MCF 10A (cell line): ENCODE data around the gene MBD1. TPM values are rescaled to one million over a fixed set of nuclear protein-coding genes. Genes with fewer than 3 reads are reported as not detected.

Experiments used
- BruUV-seq: library from RNA; stranded (reverse); fragments of 400-500 nt; replicated peaks from 2 replicates; lab custom pipeline; 2021; lab: Mats Ljungman, UMichigan
- CTCF ChIA-PET: fragments of 300-600 bp; sonication (Branson Sonifier 250); formaldehyde crosslinking; extraction: SDS; loops from one replicate; lab custom pipeline; 2021; ENCODE audit warnings: antibody characterized with exemption, inconsistent platforms; lab: Yijun Ruan, JAX
- POLR2A ChIA-PET: fragments of 300-600, 350-650 bp; sonication (Branson Sonifier 250); formaldehyde crosslinking; extraction: SDS; loops from one replicate; lab custom pipeline; 2020; ENCODE audit warnings: antibody characterized with exemption, inconsistent platforms; lab: Yijun Ruan, JAX
- DNase-seq: peaks from one replicate; pipeline ENCODE4 v3.0.0-alpha.2; 2018; ENCODE audit not compliant: unreplicated experiment
- H3K27ac Mint-ChIP-seq: one replicate; pipeline ENCODE4 v1.8.0; 2022; ENCODE audit warnings: mild to moderate bottlenecking, low read depth, mixed read lengths; ENCODE audit not compliant: unreplicated experiment
- H3K27me3 Mint-ChIP-seq: one replicate; pipeline ENCODE4 v1.8.0; 2022; ENCODE audit warnings: mixed read lengths; ENCODE audit not compliant: insufficient read depth, unreplicated experiment
- H3K36me3 Mint-ChIP-seq: one replicate; pipeline ENCODE4 v1.8.0; 2022; ENCODE audit warnings: mild to moderate bottlenecking, moderate library complexity, mixed read lengths; ENCODE audit not compliant: insufficient read depth, unreplicated experiment
- H3K4me1 Mint-ChIP-seq: one replicate; pipeline ENCODE4 v1.8.0; 2022; ENCODE audit warnings: mixed read lengths; ENCODE audit not compliant: insufficient read depth, unreplicated experiment
- H3K4me3 Mint-ChIP-seq: one replicate; pipeline ENCODE4 v1.8.0; 2022; ENCODE audit warnings: mild to moderate bottlenecking, moderate library complexity, mixed read lengths; ENCODE audit not compliant: unreplicated experiment
- H3K9me3 Mint-ChIP-seq: one replicate; pipeline ENCODE4 v1.8.0; 2022; ENCODE audit warnings: mixed read lengths; ENCODE audit not compliant: unreplicated experiment
- CTCF ChIP-seq: fragments of 200-600 bp; IDR thresholded peaks from one replicate; pipeline ENCODE4 v1.8.0; 2022; ENCODE audit warnings: antibody characterized with exemption, mild to moderate bottlenecking; ENCODE audit not compliant: unreplicated experiment
- intact Hi-C: fragments of 100-400 bp; cut with micrococcal nuclease; formaldehyde crosslinking; loops from 2 replicates; pipeline ENCODE4 v1.14.1; 2022
- total RNA-seq: library from RNA; stranded (reverse); gene quantifications from 2 replicates; pipeline ENCODE4 v1.2.3, GENCODE V29; 2022

The MBD1 gene
- total RNA-seq, 1 experiment from 2014 or later = 203 TPM

DNA sequence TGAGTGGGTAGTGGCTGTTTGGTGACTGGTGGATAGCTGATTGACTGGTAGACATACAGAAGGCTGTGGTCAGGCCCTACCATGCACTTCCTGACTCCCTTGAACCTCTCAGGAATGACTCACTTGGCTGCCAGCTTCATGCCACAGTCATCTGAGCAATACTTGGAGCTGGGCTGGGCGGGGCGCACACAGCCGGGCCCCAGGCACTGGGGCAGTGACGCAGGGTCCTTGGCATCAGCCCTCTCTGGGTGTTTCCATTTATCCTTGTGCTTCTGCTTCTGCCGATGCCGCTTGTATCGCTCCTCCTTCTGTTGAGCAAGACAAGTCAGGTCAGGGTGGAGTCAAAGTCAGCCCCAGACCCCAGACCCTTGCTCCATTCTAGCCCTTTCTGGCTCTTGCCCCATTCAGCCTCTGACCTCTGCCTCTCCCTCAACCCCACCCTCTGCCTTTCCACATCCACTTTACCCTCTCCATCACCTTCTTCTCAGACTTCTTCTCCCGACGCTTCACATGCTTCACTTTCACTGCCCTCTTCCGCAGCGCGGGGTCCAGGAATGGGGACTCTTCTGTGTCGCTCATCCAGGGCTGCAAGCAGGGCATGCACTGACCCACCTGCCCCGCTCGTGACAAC is 3.0 kb upstream of the MBD1 start:
- peak; percentile 96 for DNase-seq
- ChIA-PET POLR2A (interaction anchor here (0.7 to 2.1 kb wide), 2 partner anchors 22 to 24 kb away, joined by 3 to 9 read pairs; no protein-coding TSS in a partner anchor), CTCF (interaction anchor here (0.6 to 1.3 kb wide), 3 partner anchors 65 to 145 kb away, joined by 3 to 4 read pairs (median 4); no protein-coding TSS in a partner anchor)
- Mint-ChIP-seq H3K9me3 (no peaks in the 10 kb centered on the region), H3K4me1 (peaks cover 50% of the 10 kb centered on the region), H3K36me3 (peaks cover 57% of the 10 kb centered on the region), H3K27me3 (no peaks in the 10 kb centered on the region), H3K4me3 (peak overlapping the region; percentile 21), H3K27ac (peak overlapping the region; percentile 68)
- BruUV-seq = no TSS peak
- TF ChIP-seq CTCF = no peak
- intact Hi-C loops = loop anchor here (1.0 kb wide), 1 partner anchor 73 kb away; no protein-coding TSS in a partner anchor

DNA sequence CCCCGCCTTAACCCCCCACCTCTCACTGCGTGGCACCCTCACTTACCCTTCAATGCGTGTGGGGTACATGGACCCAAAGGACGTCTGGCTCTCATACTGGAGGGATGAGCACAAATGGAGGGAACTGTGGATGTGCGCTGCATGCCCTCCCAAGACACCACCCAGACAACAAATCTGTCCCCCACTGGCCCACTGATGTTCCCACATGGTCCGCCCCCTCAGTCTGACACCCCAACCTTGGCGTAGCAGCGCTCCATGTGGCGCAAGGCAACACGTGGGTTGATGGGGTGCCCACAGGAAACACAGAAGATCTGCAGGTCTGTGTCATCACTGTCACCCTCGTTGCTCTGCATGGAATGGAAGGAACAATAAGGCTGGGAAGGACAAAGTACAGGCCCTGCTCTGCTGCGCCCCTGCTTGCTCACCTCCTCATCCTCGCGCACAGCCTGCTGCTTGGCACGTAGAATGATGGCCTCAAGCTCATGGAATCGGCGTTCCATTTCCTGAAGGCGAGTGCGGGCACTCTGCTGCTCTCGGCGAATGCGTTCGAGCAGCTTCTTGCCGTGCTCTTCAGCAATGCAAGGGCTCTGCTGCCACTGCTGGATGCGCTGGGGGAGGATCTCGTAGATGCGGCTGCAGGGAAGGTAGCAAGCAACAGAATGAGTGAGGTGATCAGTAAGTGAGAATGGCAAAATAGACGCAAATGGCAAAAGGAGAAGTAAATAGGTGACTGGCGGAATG is 2.3 kb upstream of the MBD1 start:
- H3K4me3 Mint-ChIP-seq = peak overlapping the region; percentile 21
- H3K4me1 Mint-ChIP-seq = peaks cover 57% of the 10 kb centered on the region
- BruUV-seq = no TSS peak
- no peak for TF ChIP-seq CTCF
- ChIA-PET POLR2A (interaction anchor here (0.7 to 2.1 kb wide), 2 partner anchors 23 to 25 kb away, joined by 3 to 9 read pairs; no protein-coding TSS in a partner anchor), CTCF (interaction anchor here (0.7 to 2.2 kb wide), 4 partner anchors 64 to 145 kb away, joined by 3 to 15 read pairs (median 4); no protein-coding TSS in a partner anchor)
- H3K9me3 Mint-ChIP-seq = no peaks in the 10 kb centered on the region
- intact Hi-C loops = loop anchor here (1.0 kb wide), 1 partner anchor 74 kb away; no protein-coding TSS in a partner anchor
- H3K36me3 Mint-ChIP-seq = peaks cover 57% of the 10 kb centered on the region
- DNase-seq = no peak
- H3K27me3 Mint-ChIP-seq = no peaks in the 10 kb centered on the region
- peak overlapping the region; percentile 68 for H3K27ac Mint-ChIP-seq

DNA sequence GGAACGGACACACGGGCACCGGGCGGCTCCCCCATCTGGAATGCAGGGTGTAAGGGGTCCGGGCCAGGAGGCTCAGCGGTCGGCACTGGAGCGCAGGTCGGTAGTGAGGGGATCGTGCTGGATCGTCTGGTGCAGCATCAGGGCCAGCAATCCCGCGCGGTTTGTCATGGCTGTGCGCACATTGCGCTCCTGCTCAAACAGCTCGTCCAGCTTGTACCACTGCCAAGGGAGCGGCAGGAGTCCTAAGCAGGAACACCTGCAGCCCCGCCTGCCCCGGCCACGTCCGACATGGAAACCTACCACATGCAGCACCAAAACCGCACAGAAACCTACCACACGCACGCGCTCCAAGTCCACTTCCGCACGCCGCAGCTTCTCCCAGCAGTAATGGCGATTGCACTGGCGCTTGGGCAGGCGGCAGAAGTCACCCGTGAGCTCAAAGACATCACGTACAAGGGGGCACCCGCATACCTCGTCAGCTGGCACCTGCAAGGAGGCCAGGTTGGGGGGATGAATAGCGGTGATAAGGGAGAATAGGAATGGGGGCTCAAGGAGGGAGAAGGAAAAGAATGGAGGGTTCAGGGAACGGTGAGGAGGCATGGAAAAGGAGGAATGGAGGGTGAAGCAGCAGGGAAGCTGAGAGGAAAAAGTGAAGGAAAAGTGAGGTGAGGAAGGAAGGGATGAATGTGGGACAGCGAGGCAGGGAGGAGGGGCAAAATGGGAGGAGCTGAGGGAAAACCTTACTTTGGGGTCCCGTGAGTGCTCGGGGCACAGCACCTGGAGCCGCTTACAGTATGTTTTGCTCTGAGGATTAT is 1.4 kb upstream of the MBD1 start:
- H3K36me3 Mint-ChIP-seq = peaks cover 61% of the 10 kb centered on the region
- H3K27ac Mint-ChIP-seq = peak overlapping the region; percentile 30
- H3K27me3 Mint-ChIP-seq = no peaks in the 10 kb centered on the region
- POLR2A ChIA-PET = interaction anchor here (0.6 to 2.1 kb wide), 3 partner anchors 17 to 25 kb away, joined by 3 to 30 read pairs (median 9); no protein-coding TSS in a partner anchor
- no peaks in the 10 kb centered on the region for H3K9me3 Mint-ChIP-seq
- peak overlapping the region; percentile 96 for H3K4me3 Mint-ChIP-seq
- CTCF ChIA-PET = interaction anchor here (0.6 to 2.2 kb wide), 3 partner anchors 65 to 147 kb away, joined by 3 to 15 read pairs (median 3); no protein-coding TSS in a partner anchor
- TF ChIP-seq CTCF = no peak
- H3K4me1 Mint-ChIP-seq = peaks cover 60% of the 10 kb centered on the region
- no peak for DNase-seq
- no TSS peak for BruUV-seq
- intact Hi-C loops = no loop called here
